Smooth muscle cell (in vitro differentiated cells): ENCODE results near the gene CLEC2B. TPM values are rescaled to one million over a fixed set of nuclear protein-coding genes. Genes with fewer than 3 reads are reported as not detected.

Source experiments
- DNase-seq: peaks from one replicate; lab custom pipeline; 2025; ENCODE audit not compliant: unreplicated experiment; lab: John Stamatoyannopoulos, UW
- H2AFZ ChIP-seq: fragments of 200-600 bp; sonication (generic); 2 replicates; pipeline ENCODE4 v1.6.0; 2016; ENCODE audit warnings: antibody characterized with exemption, low read depth, mild to moderate bottlenecking
- H3F3A ChIP-seq: fragments of 200-600 bp; sonication (generic); 2 replicates; pipeline ENCODE4 v1.6.0; 2017; ENCODE audit warnings: antibody characterized with exemption, low read depth
- H3K27ac ChIP-seq: fragments of 200-600 bp; sonication (generic); 2 replicates; pipeline ENCODE4 v1.5.1; 2016; ENCODE audit warnings: low read depth, mild to moderate bottlenecking
- H3K27me3 ChIP-seq: fragments of 200-600 bp; sonication (generic); 2 replicates; pipeline ENCODE4 v1.6.1; 2016; ENCODE audit warnings: low read depth, mild to moderate bottlenecking
- H3K36me3 ChIP-seq: fragments of 200-600 bp; sonication (generic); 2 replicates; pipeline ENCODE4 v1.5.1; 2016; ENCODE audit warnings: low read depth
- H3K4me1 ChIP-seq: fragments of 200-600 bp; sonication (generic); 2 replicates; pipeline ENCODE4 v1.5.1; 2016; ENCODE audit warnings: low read depth
- H3K4me2 ChIP-seq: fragments of 200-600 bp; sonication (generic); 2 replicates; pipeline ENCODE4 v1.6.0; 2016; ENCODE audit warnings: mild to moderate bottlenecking
- H3K4me3 ChIP-seq: fragments of 200-600 bp; sonication (generic); 2 replicates; pipeline ENCODE4 v1.5.1; 2016; ENCODE audit warnings: mild to moderate bottlenecking
- H3K79me2 ChIP-seq: fragments of 200-600 bp; sonication (generic); 2 replicates; pipeline ENCODE4 v1.6.0; 2016; ENCODE audit warnings: low read depth, mild to moderate bottlenecking
- H3K9ac ChIP-seq: fragments of 200-600 bp; sonication (generic); 2 replicates; pipeline ENCODE4 v1.6.0; 2016; ENCODE audit warnings: low read depth
- H3K9me3 ChIP-seq: fragments of 200-600 bp; sonication (generic); replicated peaks from 2 replicates; pipeline ENCODE4 v1.5.1; 2016; ENCODE audit warnings: low read depth
- H4K20me1 ChIP-seq: fragments of 200-600 bp; sonication (generic); 2 replicates; pipeline ENCODE4 v1.6.0; 2016; ENCODE audit warnings: low read depth
- CTCF ChIP-seq: fragments of 200-600 bp; sonication (generic); IDR thresholded peaks from 2 replicates; pipeline ENCODE4 v1.5.1; 2017; ENCODE audit warnings: borderline replicate concordance, mild to moderate bottlenecking, antibody characterized with exemption; ENCODE audit not compliant: insufficient read depth, poor library complexity, severe bottlenecking
- WGBS: methylation state at CpG from one replicate; pipeline ENCODE4 v1.1.7; 2016; ENCODE audit warnings: low lambda C conversion rate; 5-methylcytosine and 5-hydroxymethylcytosine counted together
- polyA plus RNA-seq: library from polyadenylated mRNA; unstranded; fragments of >200 nt; fragmentation: Nextera tagmentation; extraction: Ambion mirVana; gene quantifications from 2 replicates; pipeline ENCODE4 v1.2.1, GENCODE V29; 2016
- total RNA-seq: library from RNA; depleted of rRNA; stranded (reverse); fragments of >200 nt; gene quantifications from 2 replicates; pipeline ENCODE4 v1.2.3, GENCODE V29; 2014

The CLEC2B gene
- total and polyA plus RNA-seq, 2 experiments from 2014 or later = 12.0 to 13.6 TPM

- no peak for DNase-seq
- Histone ChIP-seq H3K9me3 (no peaks in the 10 kb centered on the region), H3F3A (no peaks in the 10 kb centered on the region), H3K79me2 (no peaks in the 10 kb centered on the region), H3K4me2 (no peak overlapping the region), H3K27ac (no peak overlapping the region), H3K4me3 (no peak overlapping the region), H3K4me1 (no peaks in the 10 kb centered on the region), H3K36me3 (no peaks in the 10 kb centered on the region), H3K9ac (no peak overlapping the region), H2AFZ (no peak overlapping the region), H4K20me1 (no peaks in the 10 kb centered on the region), H3K27me3 (no peaks in the 10 kb centered on the region)
- no peak for TF ChIP-seq CTCF
- WGBS = 79% methylated on average over 1 of the region's 1 CpG
Observed at GRCh38 chr12:9856151-9856550, 13.0 kb downstream of the CLEC2B start.

GRCh38 chr12:9851927-9852326, 17.2 kb downstream of the CLEC2B start:
- no peaks in the 10 kb centered on the region for H3K79me2 ChIP-seq
- DNase-seq = no peak
- H3K9ac ChIP-seq = no peak overlapping the region
- no peak for TF ChIP-seq CTCF
- H3K4me1 ChIP-seq = no peaks in the 10 kb centered on the region
- no peak overlapping the region for H3K4me3 ChIP-seq
- no peaks in the 10 kb centered on the region for H3K36me3 ChIP-seq
- H4K20me1 ChIP-seq = no peaks in the 10 kb centered on the region
- no peak overlapping the region for H3K27ac ChIP-seq
- H3K27me3 ChIP-seq = no peaks in the 10 kb centered on the region
- H3K4me2 ChIP-seq = no peak overlapping the region
- no peaks in the 10 kb centered on the region for H3K9me3 ChIP-seq
- H3F3A ChIP-seq = no peaks in the 10 kb centered on the region
- WGBS = 88% methylated on average over 2 of the region's 2 CpGs
- no peak overlapping the region for H2AFZ ChIP-seq

GRCh38 chr12:9851050-9851449, 18.1 kb downstream of the CLEC2B start:
- no peak overlapping the region for H3K4me3 ChIP-seq
- no peaks in the 10 kb centered on the region for H3K4me1 ChIP-seq
- no peaks in the 10 kb centered on the region for H3F3A ChIP-seq
- H3K9me3 ChIP-seq = no peaks in the 10 kb centered on the region
- H3K79me2 ChIP-seq = no peaks in the 10 kb centered on the region
- no peak overlapping the region for H3K4me2 ChIP-seq
- H3K27me3 ChIP-seq = no peaks in the 10 kb centered on the region
- DNase-seq = no peak
- no peak overlapping the region for H3K9ac ChIP-seq
- TF ChIP-seq CTCF = no peak
- H4K20me1 ChIP-seq = no peaks in the 10 kb centered on the region
- no peak overlapping the region for H2AFZ ChIP-seq
- no peaks in the 10 kb centered on the region for H3K36me3 ChIP-seq
- 95% methylated on average over 5 of the region's 5 CpGs for WGBS
- H3K27ac ChIP-seq = no peak overlapping the region

- WGBS = 80% methylated on average over 5 of the region's 5 CpGs
Observed at GRCh38 chr12:9848899-9849298, 20.3 kb downstream of the CLEC2B start.

More at GRCh38 chr12:9848899-9849298, 20.3 kb downstream of the CLEC2B start:
- H3K4me2 ChIP-seq = no peak overlapping the region
- H3K9ac ChIP-seq = no peak overlapping the region
- no peak overlapping the region for H2AFZ ChIP-seq
- H3K4me1 ChIP-seq = no peaks in the 10 kb centered on the region
- no peak for TF ChIP-seq CTCF
- no peaks in the 10 kb centered on the region for H3K9me3 ChIP-seq
- no peaks in the 10 kb centered on the region for H3F3A ChIP-seq
- DNase-seq = no peak
- no peak overlapping the region for H3K27ac ChIP-seq
- H3K36me3 ChIP-seq = no peaks in the 10 kb centered on the region
- H4K20me1 ChIP-seq = no peaks in the 10 kb centered on the region
- no peaks in the 10 kb centered on the region for H3K27me3 ChIP-seq
- H3K79me2 ChIP-seq = no peaks in the 10 kb centered on the region
- no peak overlapping the region for H3K4me3 ChIP-seq
